ENCODE measurements around the gene RAP2C. TPM values are rescaled to one million over a fixed set of nuclear protein-coding genes. Genes with fewer than 3 reads are reported as not detected.

Gene RAP2C
- total RNA-seq, 1 experiment from 2014 or later, result 52.7 TPM

- H4K8ac ChIP-seq (replicated peaks; ENCODE audit: insufficient read length, low read depth, low read length), result no peak overlapping the region
- no peaks in the 10 kb centered on the region for H3K9me3 ChIP-seq (ENCODE audit: control insufficient read depth, low read depth, low read length)
- no peaks in the 10 kb centered on the region; the same call in 1 of the 2 replicates for H3K27me3 Mint-ChIP-seq (ENCODE audit: low read depth)
- peaks cover 4 to 8% of the 10 kb centered on the region in 2 experiments; a peak in 3 of 4 replicates for H3K4me1 Mint-ChIP-seq
- H3K27me3 ChIP-seq (ENCODE audit: insufficient read depth, low read length), result no peaks in the 10 kb centered on the region
- H4K20me1 ChIP-seq (ENCODE audit: control insufficient read depth, insufficient read depth, insufficient read length), result no peaks in the 10 kb centered on the region
- H3K14ac ChIP-seq (ENCODE audit: insufficient read depth, low read length), result no peak overlapping the region
- H3T11ph ChIP-seq (ENCODE audit: low read length), result no peak overlapping the region
- H2BK12ac ChIP-seq (ENCODE audit: insufficient read length, low read depth, low read length), result no peak overlapping the region
- no peaks in the 10 kb centered on the region for H3K79me2 ChIP-seq (ENCODE audit: insufficient read depth, low read length)
- H3K36me3 Mint-ChIP-seq (ENCODE audit: insufficient read depth in 1 of 3, low read depth in 3 of 3), result peaks cover 0 to 7% (median 0%) of the 10 kb centered on the region in 3 experiments; a peak in 2 of 7 replicates
- no peak overlapping the region for H3K23ac ChIP-seq (ENCODE audit: insufficient read length, low read depth, low read length)
- H4K5ac ChIP-seq (ENCODE audit: insufficient read length, low read depth, low read length), result no peak overlapping the region
- no peak overlapping the region for H2AFZ ChIP-seq (ENCODE audit: low read length)
- DNase-seq, result no peak
- H2BK120ac ChIP-seq (ENCODE audit: low read depth, low read length, poor library complexity, severe bottlenecking), result no peak overlapping the region
- TF ChIP-seq CTCF (conservative IDR thresholded peaks at IDR 0.05), result no peak
- H3K9me3 Mint-ChIP-seq, result peaks cover 7 to 10% of the 10 kb centered on the region in 2 experiments; a peak in 3 of 5 replicates
- H3K4ac ChIP-seq (ENCODE audit: low read depth, low read length), result no peak overlapping the region
- H4K91ac ChIP-seq (ENCODE audit: insufficient read length, low read depth, low read length), result no peak overlapping the region
- H2BK15ac ChIP-seq (ENCODE audit: low read depth, low read length), result no peak overlapping the region
- H3K18ac ChIP-seq (ENCODE audit: insufficient read length, low read depth, low read length), result no peak overlapping the region
- no peak overlapping the region for H3K4me3 Mint-ChIP-seq
- H3K27ac Mint-ChIP-seq, result no peak overlapping the region
- H3K9ac ChIP-seq (ENCODE audit: extremely low read depth, insufficient read length, low read length), result no peak overlapping the region
- H3K56ac ChIP-seq (ENCODE audit: insufficient read length, low read depth, low read length), result no peak overlapping the region
- H3K23me2 ChIP-seq (ENCODE audit: insufficient read length, low read depth, low read length, poor library complexity, severe bottlenecking), result no peaks in the 10 kb centered on the region
- H2BK5ac ChIP-seq (ENCODE audit: insufficient read length, low read length), result no peak overlapping the region
- no peaks in the 10 kb centered on the region for H3K4me1 ChIP-seq (ENCODE audit: insufficient read depth, low read length)
- H2BK20ac ChIP-seq (ENCODE audit: low read depth, low read length, poor library complexity, severe bottlenecking), result no peak overlapping the region
- no peaks in the 10 kb centered on the region for H3K79me1 ChIP-seq (ENCODE audit: insufficient read depth, low read depth, low read length, poor library complexity, severe bottlenecking)
- WGBS (ENCODE audit: extremely low coverage, insufficient read length, low lambda C conversion rate), result no CpG with 5 or more reads among the region's 3 CpGs
- H3K4me2 ChIP-seq (ENCODE audit: insufficient read depth, insufficient read length, low read length), result no peak overlapping the region
- H2AK5ac ChIP-seq (ENCODE audit: insufficient read length, low read length), result no peak overlapping the region
- H3K27ac ChIP-seq (ENCODE audit: insufficient read length, low read depth, low read length), result no peak overlapping the region
Observed at GRCh38 chrX:132188175-132188574, 31.1 kb downstream of the RAP2C start.
